Measurements from ENCODE around the gene RAMP3. TPM values are rescaled to one million over a fixed set of nuclear protein-coding genes. Genes with fewer than 3 reads are reported as not detected.

RAMP3 gene
- total RNA-seq, 1 experiment from 2014 or later = not detected

- no TSS peak for BruUV-seq (replicated peaks)
- Histone ChIP-seq H3F3A (ENCODE audit: insufficient read depth, low read depth) (no peaks in the 10 kb centered on the region), H3K4me1 (replicated peaks; ENCODE audit: insufficient read depth) (no peaks in the 10 kb centered on the region), H3K9me3 (ENCODE audit: insufficient read depth, low read depth) (no peaks in the 10 kb centered on the region), H3K79me2 (ENCODE audit: low read depth) (no peaks in the 10 kb centered on the region), H3K9me2 (ENCODE audit: insufficient read depth) (no peaks in the 10 kb centered on the region), H3K27ac (no peak overlapping the region), H2AFZ (no peak overlapping the region), H3K36me3 (ENCODE audit: low read depth) (no peaks in the 10 kb centered on the region), H3K27me3 (ENCODE audit: insufficient read depth, low read depth) (peaks cover 79% of the 10 kb centered on the region), H4K20me1 (ENCODE audit: insufficient read depth) (no peaks in the 10 kb centered on the region), H3K4me2 (no peak overlapping the region), H3K4me3 (no peak overlapping the region)
- CTCF ChIA-PET = no interaction called here
- POLR2A ChIA-PET (ENCODE audit: unreplicated experiment) = no interaction called here
- TF ChIP-seq CTCF (conservative IDR thresholded peaks at IDR 0.05) (no peak), EZH2 (IDR thresholded peaks at IDR 0.05; ENCODE audit: low read depth) (no peak)
- DNase-seq = no peak
- intact Hi-C loops (cut with micrococcal nuclease; ENCODE audit: unreplicated experiment) = loop anchor here (5.0 kb wide), 1 partner anchor 469 kb away; no protein-coding TSS in a partner anchor
These were observed 16.2 kb downstream of the RAMP3 start for GRCh38 chr7:45173596-45174327.

DNA sequence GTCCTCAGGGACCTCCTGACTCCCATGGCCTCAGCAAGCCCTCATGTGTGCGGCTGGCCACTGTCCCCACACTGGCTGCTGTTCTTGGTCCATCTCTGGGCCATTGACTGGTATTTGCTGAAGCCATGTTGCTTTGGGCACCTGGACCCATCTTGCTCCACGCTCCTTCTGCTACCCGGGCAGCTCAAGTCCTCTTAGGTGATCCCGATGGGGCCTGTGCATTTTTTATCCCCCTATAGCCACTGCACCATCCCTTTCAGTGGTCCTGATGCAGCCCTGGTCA, 16.7 kb downstream of the RAMP3 start:
- ChIA-PET POLR2A (ENCODE audit: unreplicated experiment) (no interaction called here), CTCF (no interaction called here)
- Histone ChIP-seq H3K9me3 (ENCODE audit: insufficient read depth, low read depth) (no peaks in the 10 kb centered on the region), H3K9me2 (ENCODE audit: insufficient read depth) (no peaks in the 10 kb centered on the region), H3F3A (ENCODE audit: insufficient read depth, low read depth) (no peaks in the 10 kb centered on the region), H3K4me1 (replicated peaks; ENCODE audit: insufficient read depth) (no peaks in the 10 kb centered on the region), H3K4me2 (no peak overlapping the region), H3K27ac (no peak overlapping the region), H3K79me2 (ENCODE audit: low read depth) (no peaks in the 10 kb centered on the region), H3K27me3 (ENCODE audit: insufficient read depth, low read depth) (peaks cover 79% of the 10 kb centered on the region), H2AFZ (no peak overlapping the region), H4K20me1 (ENCODE audit: insufficient read depth) (no peaks in the 10 kb centered on the region), H3K36me3 (ENCODE audit: low read depth) (no peaks in the 10 kb centered on the region), H3K4me3 (no peak overlapping the region)
- no peak for TF ChIP-seq CTCF (conservative IDR thresholded peaks at IDR 0.05)
- TF ChIP-seq EZH2 (IDR thresholded peaks at IDR 0.05; ENCODE audit: low read depth) = no peak
- intact Hi-C loops (cut with micrococcal nuclease; ENCODE audit: unreplicated experiment) = loop anchor here (5.0 kb wide), 1 partner anchor 468 kb away; no protein-coding TSS in a partner anchor
- no peak for DNase-seq
- no TSS peak for BruUV-seq (replicated peaks)

GRCh38 chr7:45174966-45175765, 17.6 kb downstream of the RAMP3 start:
- no TSS peak for BruUV-seq (replicated peaks)
- no peaks in the 10 kb centered on the region for H3K9me2 ChIP-seq (ENCODE audit: insufficient read depth)
- CTCF ChIA-PET = no interaction called here

More at GRCh38 chr7:45174966-45175765, 17.6 kb downstream of the RAMP3 start:
- no peaks in the 10 kb centered on the region for H3K9me3 ChIP-seq (ENCODE audit: insufficient read depth, low read depth)
- no peaks in the 10 kb centered on the region for H3K36me3 ChIP-seq (ENCODE audit: low read depth)
- intact Hi-C loops (cut with micrococcal nuclease; ENCODE audit: unreplicated experiment) = loop anchor here (5.0 kb wide), 1 partner anchor 467 kb away; no protein-coding TSS in a partner anchor
- no peak overlapping the region for H3K4me3 ChIP-seq
- no peak overlapping the region for H3K4me2 ChIP-seq
- POLR2A ChIA-PET (ENCODE audit: unreplicated experiment) = no interaction called here
- H3F3A ChIP-seq (ENCODE audit: insufficient read depth, low read depth) = no peaks in the 10 kb centered on the region
- no peak for DNase-seq
- peaks cover 81% of the 10 kb centered on the region for H3K27me3 ChIP-seq (ENCODE audit: insufficient read depth, low read depth)
- no peak overlapping the region for H2AFZ ChIP-seq
- no peaks in the 10 kb centered on the region for H3K79me2 ChIP-seq (ENCODE audit: low read depth)
- H3K27ac ChIP-seq = no peak overlapping the region
- no peaks in the 10 kb centered on the region for H4K20me1 ChIP-seq (ENCODE audit: insufficient read depth)
- H3K4me1 ChIP-seq (replicated peaks; ENCODE audit: insufficient read depth) = no peaks in the 10 kb centered on the region
- TF ChIP-seq CTCF (conservative IDR thresholded peaks at IDR 0.05) (no peak), EZH2 (IDR thresholded peaks at IDR 0.05; ENCODE audit: low read depth) (no peak)
